MM.1S (cell line): ENCODE data around the gene C3orf70.

ENCODE experiments used
- DNase-seq: peaks from one replicate; pipeline ENCODE4 v3.0.0-alpha.2; 2015
- H2AFZ ChIP-seq: fragments of 300-600 bp; sonication (generic); 2 replicates; pipeline ENCODE4 v1.6.0; 2016; ENCODE audit warnings: antibody characterized with exemption, low read length
- H3F3A ChIP-seq: fragments of 300-600 bp; sonication (generic); 2 replicates; pipeline ENCODE4 v1.6.1; 2016; ENCODE audit warnings: mild to moderate bottlenecking, antibody characterized with exemption, low read length, moderate library complexity, mixed read lengths; ENCODE audit not compliant: insufficient read depth
- H3K27ac ChIP-seq: fragments of 300-600 bp; sonication (generic); 2 replicates; pipeline ENCODE4 v1.5.1; 2016; ENCODE audit warnings: mild to moderate bottlenecking, low read length
- H3K27me3 ChIP-seq: fragments of 300-600 bp; sonication (generic); replicated peaks from 2 replicates; pipeline ENCODE4 v1.6.0; 2016; ENCODE audit warnings: low read length; ENCODE audit not compliant: insufficient read depth
- H3K36me3 ChIP-seq: fragments of 300-600 bp; sonication (generic); replicated peaks from 2 replicates; pipeline ENCODE4 v1.6.1; 2016; ENCODE audit warnings: mild to moderate bottlenecking, low read length, mixed read lengths; ENCODE audit not compliant: insufficient read depth
- H3K4me1 ChIP-seq: fragments of 300-600 bp; sonication (generic); 2 replicates; pipeline ENCODE4 v1.6.1; 2016; ENCODE audit warnings: low read length, mixed read lengths
- H3K4me2 ChIP-seq: fragments of 300-600 bp; sonication (generic); 2 replicates; pipeline ENCODE4 v1.6.0; 2016; ENCODE audit warnings: low read depth, low read length
- H3K4me3 ChIP-seq: fragments of 300-600 bp; sonication (generic); 2 replicates; pipeline ENCODE4 v1.5.1; 2016; ENCODE audit warnings: low read length, mixed read lengths
- H3K79me2 ChIP-seq: fragments of 300-600 bp; sonication (generic); 2 replicates; pipeline ENCODE4 v1.6.1; 2016; ENCODE audit warnings: mixed run types, low read length, mixed read lengths
- H3K9ac ChIP-seq: fragments of 300-600 bp; sonication (generic); 2 replicates; pipeline ENCODE4 v1.6.1; 2016; ENCODE audit warnings: low read length, mixed read lengths
- H3K9me2 ChIP-seq: fragments of 300-600 bp; sonication (generic); replicated peaks from 2 replicates; pipeline ENCODE4 v1.6.1; 2016; ENCODE audit warnings: mild to moderate bottlenecking, low read length, mixed read lengths; ENCODE audit not compliant: insufficient read depth
- H3K9me3 ChIP-seq: fragments of 300-600 bp; sonication (generic); replicated peaks from 2 replicates; pipeline ENCODE4 v1.6.1; 2016; ENCODE audit warnings: mild to moderate bottlenecking, low read length, mixed read lengths; ENCODE audit not compliant: insufficient read depth
- H4K20me1 ChIP-seq: fragments of 300-600 bp; sonication (generic); 2 replicates; pipeline ENCODE4 v1.6.1; 2016; ENCODE audit warnings: mild to moderate bottlenecking, low read length, moderate library complexity, mixed read lengths; ENCODE audit not compliant: insufficient read depth
- EZH2 ChIP-seq: fragments of 300-600 bp; sonication (generic); optimal IDR thresholded peaks from 2 replicates; pipeline ENCODE3; 2017; ENCODE audit warnings: low read depth, mild to moderate bottlenecking, antibody characterized with exemption, low read length, mixed read lengths
- EZH2phosphoT487 ChIP-seq: fragments of 300-600 bp; sonication (generic); IDR thresholded peaks from 2 replicates; pipeline ENCODE4 v1.6.1; 2018; ENCODE audit warnings: antibody characterized with exemption, low read length
- TF ChIP-seq, protein P1 (sequence below): fragments of 300-600 bp; sonication (generic); IDR thresholded peaks from 2 replicates; pipeline ENCODE4 v1.5.1; 2016; ENCODE audit warnings: antibody characterized with exemption, low read length, mixed read lengths

Gene C3orf70

DNA sequence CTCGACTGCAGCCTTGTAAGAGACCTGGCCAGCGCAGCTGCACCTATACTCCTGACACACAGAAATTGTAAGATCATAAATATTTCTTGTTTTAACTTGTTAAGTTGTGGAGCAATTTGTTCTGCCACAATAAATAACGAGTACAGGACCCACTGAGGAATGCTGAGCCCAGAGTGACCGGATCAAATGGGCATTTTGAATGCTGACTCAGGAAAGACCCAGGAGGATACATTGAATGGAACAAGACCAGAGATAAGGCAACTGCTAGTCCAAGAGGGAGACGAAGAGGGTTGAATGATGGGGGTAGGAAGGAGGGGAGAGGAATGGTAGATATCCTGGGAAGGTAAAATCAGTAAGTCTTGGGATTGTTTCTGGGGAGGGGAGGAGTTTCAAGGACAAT lies 8.9 kb upstream of the C3orf70 start:
- H3K9me2 ChIP-seq = no peaks in the 10 kb centered on the region

DNA sequence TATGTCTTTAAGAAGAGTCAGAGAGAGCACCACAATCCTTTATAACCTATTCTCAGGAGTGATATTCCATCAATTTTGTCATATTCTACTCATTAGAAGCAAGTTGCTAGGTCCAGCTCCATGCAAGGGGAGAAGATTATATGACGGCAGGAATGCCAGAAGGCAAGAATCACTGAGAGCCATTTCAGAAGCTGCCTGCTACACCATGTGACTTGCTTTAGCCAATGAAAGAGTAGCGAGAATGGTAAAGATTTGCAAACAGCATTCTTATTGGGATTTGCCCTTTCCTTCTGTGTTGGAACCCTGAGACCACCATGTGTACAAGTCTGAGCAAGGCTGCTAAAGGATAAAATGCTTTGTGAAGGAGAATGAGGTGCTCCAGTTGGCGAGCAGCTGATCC lies 4.5 kb upstream of the C3orf70 start:
- no peak overlapping the region for H3K4me3 ChIP-seq
- H3F3A ChIP-seq = peaks cover 6% of the 10 kb centered on the region; the same call in 1 of the 2 replicates
- no peaks in the 10 kb centered on the region for H3K4me1 ChIP-seq
- H3K4me2 ChIP-seq = no peak overlapping the region
- H2AFZ ChIP-seq = no peak overlapping the region
- DNase-seq = no peak
- TF ChIP-seq, protein P1, sequence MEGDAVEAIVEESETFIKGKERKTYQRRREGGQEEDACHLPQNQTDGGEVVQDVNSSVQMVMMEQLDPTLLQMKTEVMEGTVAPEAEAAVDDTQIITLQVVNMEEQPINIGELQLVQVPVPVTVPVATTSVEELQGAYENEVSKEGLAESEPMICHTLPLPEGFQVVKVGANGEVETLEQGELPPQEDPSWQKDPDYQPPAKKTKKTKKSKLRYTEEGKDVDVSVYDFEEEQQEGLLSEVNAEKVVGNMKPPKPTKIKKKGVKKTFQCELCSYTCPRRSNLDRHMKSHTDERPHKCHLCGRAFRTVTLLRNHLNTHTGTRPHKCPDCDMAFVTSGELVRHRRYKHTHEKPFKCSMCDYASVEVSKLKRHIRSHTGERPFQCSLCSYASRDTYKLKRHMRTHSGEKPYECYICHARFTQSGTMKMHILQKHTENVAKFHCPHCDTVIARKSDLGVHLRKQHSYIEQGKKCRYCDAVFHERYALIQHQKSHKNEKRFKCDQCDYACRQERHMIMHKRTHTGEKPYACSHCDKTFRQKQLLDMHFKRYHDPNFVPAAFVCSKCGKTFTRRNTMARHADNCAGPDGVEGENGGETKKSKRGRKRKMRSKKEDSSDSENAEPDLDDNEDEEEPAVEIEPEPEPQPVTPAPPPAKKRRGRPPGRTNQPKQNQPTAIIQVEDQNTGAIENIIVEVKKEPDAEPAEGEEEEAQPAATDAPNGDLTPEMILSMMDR = no peak
- TF ChIP-seq EZH2 (no peak), EZH2phosphoT487 (no peak)
- H3K9ac ChIP-seq = no peak overlapping the region
- no peaks in the 10 kb centered on the region for H3K9me3 ChIP-seq
- no peaks in the 10 kb centered on the region for H3K27me3 ChIP-seq
- H3K79me2 ChIP-seq = no peaks in the 10 kb centered on the region
- no peak overlapping the region for H3K27ac ChIP-seq
- H3K9me2 ChIP-seq = no peaks in the 10 kb centered on the region
- no peaks in the 10 kb centered on the region for H4K20me1 ChIP-seq
- no peaks in the 10 kb centered on the region for H3K36me3 ChIP-seq

More for the DNA sequence above, 8.9 kb upstream of the C3orf70 start:
- Histone ChIP-seq H2AFZ (no peak overlapping the region), H3K4me2 (no peak overlapping the region), H3K27me3 (no peaks in the 10 kb centered on the region), H3K36me3 (no peaks in the 10 kb centered on the region), H3K4me1 (no peaks in the 10 kb centered on the region), H3K9ac (no peak overlapping the region), H4K20me1 (no peaks in the 10 kb centered on the region), H3K79me2 (no peaks in the 10 kb centered on the region), H3F3A (no peaks in the 10 kb centered on the region), H3K9me3 (no peaks in the 10 kb centered on the region), H3K27ac (no peak overlapping the region), H3K4me3 (no peak overlapping the region)
- TF ChIP-seq, protein P1 = no peak
- TF ChIP-seq EZH2 (no peak), EZH2phosphoT487 (no peak)
- no peak for DNase-seq

DNA sequence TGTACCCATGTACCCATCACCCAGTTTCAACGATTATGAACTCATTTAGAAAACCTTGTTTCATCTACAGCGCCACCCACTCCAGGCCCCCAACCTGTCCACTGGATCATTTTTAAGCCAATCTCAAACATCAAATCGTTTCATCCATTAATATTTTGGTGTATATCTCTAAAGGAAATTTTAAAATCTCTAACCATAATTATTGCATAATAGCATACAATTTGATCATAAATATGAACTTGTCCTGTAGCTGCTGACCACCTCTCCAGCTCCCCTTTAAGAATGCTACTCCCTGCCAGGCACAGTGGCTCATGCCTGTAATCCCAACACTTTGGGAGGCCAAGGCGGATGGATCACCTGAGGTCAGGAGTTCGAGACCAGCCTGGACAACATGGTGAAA lies 2.8 kb upstream of the C3orf70 start:
- H3K9ac ChIP-seq = no peak overlapping the region
- H4K20me1 ChIP-seq = no peaks in the 10 kb centered on the region
- H3K4me3 ChIP-seq = no peak overlapping the region
- H3K9me2 ChIP-seq = no peaks in the 10 kb centered on the region
- H3K9me3 ChIP-seq = no peaks in the 10 kb centered on the region
- 0 out of 2 replicates have a peak, but pooled peaks cover under 1% of the 10 kb centered on the region for H3K79me2 ChIP-seq
- DNase-seq = no peak
- H2AFZ ChIP-seq = no peak overlapping the region
- no peak overlapping the region for H3K4me2 ChIP-seq
- 0 out of 2 replicates have a peak, but pooled peaks cover 8% of the 10 kb centered on the region for H3K4me1 ChIP-seq
- no peak overlapping the region for H3K27ac ChIP-seq
- 0 out of 2 replicates have a peak, but pooled peaks cover 9% of the 10 kb centered on the region for H3K27me3 ChIP-seq
- H3F3A ChIP-seq = peaks cover 12% of the 10 kb centered on the region
- TF ChIP-seq, protein P1 = no peak
- TF ChIP-seq EZH2phosphoT487 (no peak), EZH2 (no peak)
- no peaks in the 10 kb centered on the region for H3K36me3 ChIP-seq
